HG02884 (cell line): ENCODE results near the gene ALDH4A1.
"Not testable (repeated sequence)": the region's sequence is repeated elsewhere in the genome, so short reads cannot be mapped to it uniquely, and the experiment has no call there.

Experiments
- ATAC-seq: cut with Tn5 transposase; IDR thresholded peaks from one replicate; pipeline ENCODE4 v1.9.1; 2021; ENCODE audit warnings: mild to moderate bottlenecking, moderate library complexity; ENCODE audit not compliant: unreplicated experiment

The ALDH4A1 gene

GRCh38 chr1:18858070-18858688 lies 44.2 kb downstream of the ALDH4A1 start:
- ATAC-seq: no peak

- no peak for ATAC-seq
Measured at GRCh38 chr1:18856435-18856834, 45.9 kb downstream of the ALDH4A1 start.

GRCh38 chr1:18855573-18855972 lies 46.8 kb downstream of the ALDH4A1 start:
- no peak for ATAC-seq

GRCh38 chr1:18854331-18855025 lies 47.9 kb downstream of the ALDH4A1 start:
- ATAC-seq: no peak

GRCh38 chr1:18852501-18852900 lies 49.9 kb downstream of the ALDH4A1 start:
- no peak for ATAC-seq

- ATAC-seq: no peak
Measured at GRCh38 chr1:18849261-18849711, 53.1 kb downstream of the ALDH4A1 start.

- ATAC-seq: not testable (repeated sequence)
Measured at GRCh38 chr1:18847723-18848122, 54.6 kb downstream of the ALDH4A1 start.

GRCh38 chr1:18840145-18840544 lies 62.2 kb downstream of the ALDH4A1 start:
- no peak for ATAC-seq

GRCh38 chr1:18836654-18837053 lies 65.7 kb downstream of the ALDH4A1 start:
- ATAC-seq: no peak

GRCh38 chr1:18832319-18832718 lies 70.0 kb downstream of the ALDH4A1 start:
- not testable (repeated sequence) for ATAC-seq

- no peak for ATAC-seq
Measured at GRCh38 chr1:18831656-18832055, 70.7 kb downstream of the ALDH4A1 start.

GRCh38 chr1:18830596-18830995 lies 71.8 kb downstream of the ALDH4A1 start:
- no peak for ATAC-seq

GRCh38 chr1:18829671-18830070 lies 72.7 kb downstream of the ALDH4A1 start:
- ATAC-seq: no peak

- ATAC-seq: no peak
Measured at GRCh38 chr1:18828224-18828623, 74.1 kb downstream of the ALDH4A1 start.

GRCh38 chr1:18823438-18823837 lies 78.9 kb downstream of the ALDH4A1 start:
- ATAC-seq: no peak
